ENCODE measurements around the gene AMPH. TPM values are rescaled to one million over a fixed set of nuclear protein-coding genes. Genes with fewer than 3 reads are reported as not detected.

AMPH gene
- total and polyA plus RNA-seq, 7 donors, result 0.98 to 2.9 (median 1.6) TPM

GRCh38 chr7:38374507-38374906 lies 256.7 kb downstream of the AMPH start:
- no peaks in the 10 kb centered on the region for H3K9me3 ChIP-seq
- TF ChIP-seq CTCF (IDR thresholded peaks at IDR 0.05), result peak; percentile 42
- no peak overlapping the region for H3K4me3 ChIP-seq
- 35 to 39% (median 37%) methylated on average over 6 of the region's 6 CpGs for WGBS, 3 donors
- H3K4me1 ChIP-seq, result no peaks in the 10 kb centered on the region
- intact Hi-C loops (cut with DNase I), result loop anchor here in 1 of 2 donors (10.0 kb wide), 1 partner anchor 470 kb away; no protein-coding TSS in a partner anchor
- DNase-seq (no peak), ATAC-seq (no peak)
- H3K27ac ChIP-seq, result no peak overlapping the region
- no peaks in the 10 kb centered on the region for H3K27me3 ChIP-seq (ENCODE audit: insufficient read depth in 3 of 3, low read length in 2 of 3)
- no peaks in the 10 kb centered on the region for H3K36me3 ChIP-seq (ENCODE audit: insufficient read depth in 1 of 2, low read depth in 1 of 2)

DNA sequence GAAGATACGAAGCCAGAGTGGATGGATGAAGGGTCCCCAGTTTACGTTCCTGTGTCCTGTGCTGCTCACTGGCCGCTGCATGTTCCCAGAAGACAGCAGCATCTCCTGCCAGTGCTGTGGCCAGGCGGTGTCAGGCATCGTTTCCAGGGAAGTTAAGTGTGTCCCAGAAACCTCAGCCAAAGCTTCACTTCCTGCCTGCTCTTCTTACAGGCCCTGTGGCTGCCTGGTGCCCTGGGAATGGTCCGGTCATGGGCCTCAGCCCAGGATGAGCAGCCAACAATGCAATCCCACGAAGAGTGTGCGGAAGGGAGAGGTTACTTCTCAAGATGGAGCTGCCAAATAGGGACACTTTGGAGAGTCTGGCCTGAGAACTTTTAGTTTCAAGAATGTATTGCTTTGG lies 258.0 kb downstream of the AMPH start:
- intact Hi-C loops (cut with DNase I), result loop anchor here in 1 of 2 donors (10.0 kb wide), 1 partner anchor 468 kb away; no protein-coding TSS in a partner anchor
- DNase-seq, result peak; percentile 40 to 63
- ATAC-seq, result no peak
- Histone ChIP-seq H3K36me3 (ENCODE audit: insufficient read depth in 1 of 2, low read depth in 1 of 2) (no peaks in the 10 kb centered on the region), H3K4me1 (no peaks in the 10 kb centered on the region), H3K4me3 (no peak overlapping the region), H3K9me3 (no peaks in the 10 kb centered on the region), H3K27ac (no peak overlapping the region), H3K27me3 (ENCODE audit: insufficient read depth in 3 of 3, low read length in 2 of 3) (no peaks in the 10 kb centered on the region)
- TF ChIP-seq CTCF (IDR thresholded peaks at IDR 0.05), result no peak
- WGBS, 3 donors, result 35 to 43% (median 36%) methylated on average over 8 of the region's 8 CpGs

DNA sequence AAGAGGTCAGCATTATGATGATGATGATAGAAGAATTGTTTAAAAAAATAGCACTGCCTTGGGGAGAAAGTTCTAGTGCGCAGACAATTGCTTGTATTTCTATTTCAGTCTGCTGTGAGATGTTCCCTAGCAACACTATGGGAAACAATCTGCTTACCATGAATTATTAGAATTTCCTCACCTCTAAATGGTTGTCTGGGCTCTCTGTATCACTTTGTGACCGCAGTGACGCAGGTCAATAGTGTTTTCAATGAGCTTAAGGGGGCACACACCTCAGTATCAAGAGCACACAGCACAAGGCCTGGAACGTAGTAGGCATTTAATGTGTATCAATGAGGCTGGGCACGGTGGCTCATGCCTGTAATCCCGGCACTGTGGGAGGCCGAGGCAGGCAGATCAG lies 258.9 kb downstream of the AMPH start:
- no peaks in the 10 kb centered on the region for H3K36me3 ChIP-seq (ENCODE audit: insufficient read depth in 1 of 2, low read depth in 1 of 2)
- TF ChIP-seq CTCF (IDR thresholded peaks at IDR 0.05), result no peak
- no peak for ATAC-seq
- H3K4me1 ChIP-seq, result no peaks in the 10 kb centered on the region
- DNase-seq, result no peak
- no peak overlapping the region for H3K4me3 ChIP-seq
- no peak overlapping the region for H3K27ac ChIP-seq
- no peaks in the 10 kb centered on the region for H3K27me3 ChIP-seq (ENCODE audit: insufficient read depth in 3 of 3, low read length in 2 of 3)
- intact Hi-C loops (cut with DNase I), result loop anchor here in 1 of 2 donors (10.0 kb wide), 1 partner anchor 467 kb away; no protein-coding TSS in a partner anchor
- WGBS, 3 donors, result 78 to 87% (median 83%) methylated on average over 7 of the region's 7 CpGs
- no peaks in the 10 kb centered on the region for H3K9me3 ChIP-seq

- WGBS, 3 donors, result 24 to 28% (median 28%) methylated on average over 8 of the region's 8 CpGs
- TF ChIP-seq CTCF (IDR thresholded peaks at IDR 0.05), result peak; percentile 68
- peak; percentile 65 to 88 (median 83) for ATAC-seq
- Histone ChIP-seq H3K27me3 (ENCODE audit: insufficient read depth in 3 of 3, low read length in 2 of 3) (no peaks in the 10 kb centered on the region), H3K36me3 (ENCODE audit: insufficient read depth in 1 of 2, low read depth in 1 of 2) (no peaks in the 10 kb centered on the region), H3K27ac (no peak overlapping the region), H3K9me3 (no peaks in the 10 kb centered on the region), H3K4me3 (peak overlapping the region; percentile 44), H3K4me1 (no peaks in the 10 kb centered on the region)
- peak; percentile 87 to 89 for DNase-seq
- intact Hi-C loops (cut with DNase I), result loop anchor here in 1 of 2 donors (5.0 to 10.0 kb wide), 2 partner anchors 465 to 1343 kb away; no protein-coding TSS in a partner anchor
Measured at GRCh38 chr7:38369816-38370493, 261.2 kb downstream of the AMPH start.

Data from psoas muscle (tissue), 8 donors.